Neuronal stem cell (in vitro differentiated cells): ENCODE results near the gene SLC16A3.
A peak's percentile ranks its signal among the peaks of the same experiment; 100 is the strongest.

Source experiments
- DNase-seq: peaks from one replicate; pipeline ENCODE4 v3.0.0-alpha.2; 2013; ENCODE audit warnings: low spot score
- H2AFZ ChIP-seq: one replicate; pipeline ENCODE4 v1.6.1; 2013; ENCODE audit warnings: mild to moderate bottlenecking, low read length, inconsistent platforms
- H2AK5ac ChIP-seq: 2 replicates; pipeline ENCODE4 v1.6.1; 2013; ENCODE audit warnings: low read depth, mild to moderate bottlenecking, inconsistent platforms, low read length, moderate library complexity, mixed read lengths
- H2BK120ac ChIP-seq: 2 replicates; pipeline ENCODE4 v1.6.1; 2013; ENCODE audit warnings: low read depth, mild to moderate bottlenecking, inconsistent platforms, low read length, moderate library complexity, mixed read lengths
- H2BK12ac ChIP-seq: one replicate; pipeline ENCODE4 v1.6.1; 2013; ENCODE audit warnings: low read length, inconsistent platforms
- H2BK15ac ChIP-seq: 2 replicates; pipeline ENCODE4 v1.6.1; 2013; ENCODE audit warnings: mild to moderate bottlenecking, low read length, inconsistent platforms, mixed read lengths
- H2BK5ac ChIP-seq: one replicate; pipeline ENCODE4 v1.6.1; 2013; ENCODE audit warnings: inconsistent platforms, mild to moderate bottlenecking, low read length, moderate library complexity
- H3K14ac ChIP-seq: one replicate; pipeline ENCODE4 v1.6.1; 2013; ENCODE audit warnings: low read length, inconsistent platforms
- H3K18ac ChIP-seq: 2 replicates; pipeline ENCODE4 v1.6.1; 2013; ENCODE audit warnings: low read length, inconsistent platforms
- H3K23ac ChIP-seq: 2 replicates; pipeline ENCODE4 v1.6.1; 2013; ENCODE audit warnings: low read depth, mild to moderate bottlenecking, mixed read lengths, low read length, inconsistent platforms; ENCODE audit not compliant: poor library complexity
- H3K27ac ChIP-seq: replicated peaks from 3 replicates; pipeline ENCODE4 v1.5.1; 2013; ENCODE audit warnings: low read length, inconsistent platforms
- H3K27me3 ChIP-seq, 3 experiments: 2 replicates each; pipeline ENCODE4 v1.6.1; 2013; ENCODE audit warnings: low read length in 3 of 3, mild to moderate bottlenecking in 2 of 3, inconsistent platforms in 1 of 3, low read depth in 1 of 3, mixed read lengths in 1 of 3, moderate library complexity in 1 of 3; ENCODE audit not compliant: control insufficient read depth in 3 of 3, insufficient read depth in 3 of 3
- H3K36me3 ChIP-seq, 2 donors: replicated peaks in 1 of 2; 2 replicates each; pipeline ENCODE4 v1.6.1; 2013; ENCODE audit warnings: low read length in 2 of 2; ENCODE audit not compliant: control insufficient read depth in 2 of 2, insufficient read depth in 2 of 2
- H3K4ac ChIP-seq: 2 replicates; pipeline ENCODE4 v1.6.1; 2013; ENCODE audit warnings: inconsistent platforms, mild to moderate bottlenecking, low read length, moderate library complexity
- H3K4me1 ChIP-seq, 2 donors: 1 replicate in 1 of 2; 2 replicates in 1 of 2; pipeline ENCODE4 v1.6.1; 2013; ENCODE audit warnings: low read length in 2 of 2, low read depth in 1 of 2; ENCODE audit not compliant: control insufficient read depth in 2 of 2, insufficient read depth in 1 of 2
- H3K4me2 ChIP-seq: one replicate; pipeline ENCODE4 v1.6.1; 2013; ENCODE audit warnings: mild to moderate bottlenecking, low read length, inconsistent platforms; ENCODE audit not compliant: insufficient read depth, poor library complexity, severe bottlenecking
- H3K4me3 ChIP-seq, 2 donors: 2 replicates each; pipeline ENCODE4 v1.5.1; 2013; ENCODE audit warnings: low read length in 2 of 2, mild to moderate bottlenecking in 2 of 2, inconsistent platforms in 1 of 2, moderate library complexity in 1 of 2
- H3K79me1 ChIP-seq: one replicate; pipeline ENCODE4 v1.6.1; 2013; ENCODE audit warnings: low read depth, mild to moderate bottlenecking, inconsistent platforms, low read length, moderate library complexity
- H3K9ac ChIP-seq: one replicate; pipeline ENCODE4 v1.6.1; 2013; ENCODE audit warnings: mild to moderate bottlenecking, low read depth, low read length, inconsistent platforms; ENCODE audit not compliant: poor library complexity
- H3K9me3 ChIP-seq, 2 donors: replicated peaks in 1 of 2; 2 replicates each; pipeline versions ENCODE3 to v1.6.1; 2013; ENCODE audit warnings: low read length in 2 of 2, mild to moderate bottlenecking in 2 of 2, inconsistent platforms in 1 of 2, low read depth in 1 of 2, mixed read lengths in 1 of 2, moderate library complexity in 1 of 2; ENCODE audit not compliant: control insufficient read depth in 2 of 2, insufficient read depth in 1 of 2
- H4K8ac ChIP-seq: one replicate; pipeline ENCODE4 v1.6.1; 2013; ENCODE audit warnings: low read depth, mild to moderate bottlenecking, inconsistent platforms, low read length, moderate library complexity
- H4K91ac ChIP-seq: one replicate; pipeline ENCODE4 v1.6.1; 2013; ENCODE audit warnings: low read length, low read depth, mild to moderate bottlenecking, inconsistent platforms; ENCODE audit not compliant: poor library complexity
- WGBS, 2 donors: extraction: QIAGEN DNeasy Blood & Tissue Kit; methylation state at CpG; one replicate each; pipeline ENCODE4 v1.1.7; 2013; ENCODE audit warnings: missing lambda C conversion rate in 2 of 2, mixed read lengths in 1 of 2; ENCODE audit not compliant: insufficient read length in 2 of 2, insufficient replicate concordance in 1 of 2; ENCODE audit errors: extremely low coverage in 2 of 2; 5-methylcytosine and 5-hydroxymethylcytosine counted together

Gene SLC16A3

DNA sequence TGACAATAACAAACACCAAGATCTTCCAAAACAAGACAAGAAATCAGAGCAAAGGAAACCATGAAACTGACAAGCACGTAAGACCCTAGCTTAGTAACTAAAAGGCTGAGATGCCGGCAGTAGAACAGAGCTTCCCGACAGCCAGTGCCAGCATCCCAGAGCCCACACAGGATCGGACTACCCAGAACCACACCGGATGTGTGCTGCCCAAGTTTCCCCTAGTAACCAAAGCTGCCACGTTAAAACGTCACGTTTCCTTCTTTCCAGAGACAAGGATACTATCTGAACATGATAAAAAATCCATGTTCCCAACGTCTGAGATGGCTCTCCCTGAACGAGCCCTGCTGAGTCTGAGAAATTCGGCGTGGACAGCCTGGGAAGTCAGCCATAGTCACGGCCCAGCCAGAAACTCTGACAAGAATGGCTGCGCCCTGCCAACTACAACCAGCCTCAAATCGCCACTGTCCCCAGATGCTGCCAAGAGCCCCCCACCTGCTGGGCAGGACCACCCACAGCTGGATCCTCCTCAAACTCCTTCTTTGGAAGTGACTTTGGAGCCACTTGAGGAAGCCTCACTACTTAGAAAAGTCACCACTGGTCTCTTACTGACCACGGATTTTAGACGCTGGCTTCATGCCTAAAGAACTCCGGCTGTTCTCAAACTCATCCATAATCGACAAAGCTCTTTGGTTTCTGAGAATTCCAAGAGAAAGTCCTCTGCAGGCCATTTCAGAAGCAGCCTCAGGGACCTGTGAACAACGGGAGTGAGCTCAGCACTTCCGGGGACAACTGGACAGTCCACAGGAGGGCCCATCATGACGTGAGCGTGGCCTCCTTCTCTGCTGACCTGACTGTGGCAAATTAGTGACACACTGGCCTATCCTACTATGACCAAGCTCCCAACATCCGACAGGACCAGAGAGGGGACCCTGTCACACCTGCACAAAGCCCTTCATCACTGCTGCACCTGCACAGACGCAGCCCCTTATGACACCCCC, 32.9 kb upstream of the SLC16A3 start:
- Histone ChIP-seq H4K91ac (no peak overlapping the region), H3K79me1 (no peaks in the 10 kb centered on the region), H4K8ac (no peak overlapping the region), H2BK5ac (no peak overlapping the region), H3K18ac (no peak overlapping the region), H2BK120ac (no peak overlapping the region), H3K27ac (no peak overlapping the region), H3K4ac (no peak overlapping the region), H3K23ac (no peak overlapping the region), H2BK12ac (no peak overlapping the region), H3K9ac (no peak overlapping the region), H2AK5ac (no peak overlapping the region), H3K4me3 (no peak overlapping the region), H3K14ac (no peak overlapping the region), H3K36me3 (peaks cover 40 to 82% of the 10 kb centered on the region in 2 donors), H3K4me1 (no peaks in the 10 kb centered on the region), H2BK15ac (no peak overlapping the region), H3K27me3 (no peaks in the 10 kb centered on the region), H2AFZ (no peak overlapping the region), H3K4me2 (no peak overlapping the region), H3K9me3 (peaks cover 0 to 6% of the 10 kb centered on the region in 2 donors)
- no CpG with 5 or more reads among the region's 25 CpGs for WGBS, 2 donors
- no peak for DNase-seq

DNA sequence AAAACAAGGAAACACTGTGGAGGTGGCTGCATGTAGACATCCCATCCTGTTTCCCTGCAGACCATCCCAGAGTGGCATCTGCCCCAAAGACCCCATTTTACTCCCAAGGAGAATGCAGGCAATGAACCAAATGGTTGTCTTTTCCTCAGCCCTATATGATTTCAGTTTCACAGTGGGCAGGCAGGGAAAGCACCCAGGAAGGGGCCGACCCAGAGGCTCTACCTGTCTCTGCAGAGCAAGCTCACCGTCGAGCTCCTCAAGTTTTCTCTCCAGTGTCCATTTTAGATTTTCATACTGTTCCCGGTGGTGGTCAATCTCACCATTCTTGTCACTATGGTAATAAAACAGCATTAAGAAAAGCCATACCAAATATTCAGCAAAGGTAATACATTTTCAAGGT, 30.8 kb upstream of the SLC16A3 start:
- no peak overlapping the region for H3K9ac ChIP-seq
- WGBS, 2 donors: no CpG with 5 or more reads among the region's 4 CpGs
- peaks cover 2% of the 10 kb centered on the region for H3K79me1 ChIP-seq
- H3K4ac ChIP-seq: no peak overlapping the region
- no peak overlapping the region for H3K14ac ChIP-seq
- H3K9me3 ChIP-seq: peaks cover 0 to 6% of the 10 kb centered on the region in 2 donors
- no peaks in the 10 kb centered on the region for H3K4me1 ChIP-seq
- H3K18ac ChIP-seq: no peak overlapping the region
- DNase-seq: no peak
- no peak overlapping the region for H2BK5ac ChIP-seq
- H3K4me2 ChIP-seq: no peak overlapping the region
- no peak overlapping the region for H2AK5ac ChIP-seq
- H2BK12ac ChIP-seq: no peak overlapping the region
- H4K8ac ChIP-seq: no peak overlapping the region
- H3K36me3 ChIP-seq: peaks cover 34 to 71% of the 10 kb centered on the region in 2 donors
- no peak overlapping the region for H2AFZ ChIP-seq
- no peak overlapping the region for H2BK120ac ChIP-seq
- no peak overlapping the region for H3K4me3 ChIP-seq
- H3K27me3 ChIP-seq: no peaks in the 10 kb centered on the region
- H2BK15ac ChIP-seq: no peak overlapping the region
- H3K23ac ChIP-seq: no peak overlapping the region
- H3K27ac ChIP-seq: no peak overlapping the region
- H4K91ac ChIP-seq: no peak overlapping the region

DNA sequence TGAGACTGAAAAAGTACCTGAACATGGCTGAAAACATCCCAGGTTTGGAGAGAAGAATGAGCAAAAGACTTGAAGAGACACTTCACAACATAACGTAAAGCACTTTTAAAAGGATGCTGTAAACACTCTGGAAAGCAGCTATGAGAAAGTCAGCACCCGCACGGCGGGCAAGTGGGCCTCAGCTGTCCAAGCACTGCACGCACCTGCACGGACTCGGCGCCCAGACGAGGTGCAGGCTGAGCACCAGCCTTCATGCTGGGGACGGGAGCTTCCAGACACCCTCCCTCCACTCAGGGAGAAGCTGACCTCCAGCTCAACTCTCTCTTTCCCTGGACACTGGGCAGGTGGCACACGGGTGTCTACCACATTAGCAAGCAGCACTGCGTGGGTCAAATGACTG, 29.3 kb upstream of the SLC16A3 start:
- no peak overlapping the region for H2BK12ac ChIP-seq
- no peak overlapping the region for H4K91ac ChIP-seq
- no peak overlapping the region for H3K4me3 ChIP-seq
- peaks cover 7% of the 10 kb centered on the region for H3K79me1 ChIP-seq
- no peak overlapping the region for H3K14ac ChIP-seq
- H4K8ac ChIP-seq: no peak overlapping the region
- no peaks in the 10 kb centered on the region for H3K27me3 ChIP-seq
- H3K4me2 ChIP-seq: no peak overlapping the region
- H3K27ac ChIP-seq: no peak overlapping the region
- H2BK120ac ChIP-seq: no peak overlapping the region
- H3K9me3 ChIP-seq: peaks cover 0 to 6% of the 10 kb centered on the region in 2 donors
- H2AK5ac ChIP-seq: no peak overlapping the region
- no peak overlapping the region for H2AFZ ChIP-seq
- no peak overlapping the region for H3K9ac ChIP-seq
- DNase-seq: no peak
- H3K4ac ChIP-seq: no peak overlapping the region
- H3K36me3 ChIP-seq: peaks cover 31 to 60% of the 10 kb centered on the region in 2 donors
- no peak overlapping the region for H2BK5ac ChIP-seq
- no CpG with 5 or more reads among the region's 12 CpGs for WGBS, 2 donors
- H3K23ac ChIP-seq: no peak overlapping the region
- H3K4me1 ChIP-seq: no peaks in the 10 kb centered on the region
- no peak overlapping the region for H3K18ac ChIP-seq
- no peak overlapping the region for H2BK15ac ChIP-seq

DNA sequence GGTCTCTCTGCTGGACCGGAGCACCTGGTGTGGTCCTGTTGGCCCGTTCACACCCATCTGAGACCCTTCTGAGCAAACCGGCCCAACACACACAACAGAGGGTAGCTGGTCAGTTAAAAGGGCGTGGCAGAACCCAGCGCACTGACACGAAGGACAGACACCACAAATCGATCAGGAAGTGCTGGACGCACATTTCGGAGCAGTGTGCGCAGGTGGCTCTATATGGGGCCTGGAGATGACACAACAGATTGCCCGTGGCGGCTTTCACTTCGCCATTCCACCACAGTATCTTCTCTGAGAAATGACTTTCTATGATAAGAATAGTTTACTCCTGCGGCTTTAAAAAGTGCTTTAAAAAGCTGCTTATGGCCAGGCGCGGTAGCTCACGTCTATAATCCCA, 28.7 kb upstream of the SLC16A3 start:
- Histone ChIP-seq H3K9ac (no peak overlapping the region), H3K14ac (no peak overlapping the region), H3K18ac (no peak overlapping the region), H3K79me1 (peaks cover 7% of the 10 kb centered on the region), H3K9me3 (peaks cover 0 to 4% of the 10 kb centered on the region in 2 donors), H3K36me3 (peaks cover 26 to 54% of the 10 kb centered on the region in 2 donors), H2BK120ac (no peak overlapping the region), H3K4me1 (no peaks in the 10 kb centered on the region), H3K4me2 (no peak overlapping the region), H2BK12ac (no peak overlapping the region), H4K91ac (no peak overlapping the region), H2BK15ac (no peak overlapping the region), H3K4ac (no peak overlapping the region), H3K27me3 (no peaks in the 10 kb centered on the region), H3K27ac (no peak overlapping the region), H3K4me3 (no peak overlapping the region), H2AFZ (no peak overlapping the region), H4K8ac (no peak overlapping the region), H3K23ac (peak overlapping the region; percentile 92), H2BK5ac (peak overlapping the region; percentile 35), H2AK5ac (no peak overlapping the region)
- no peak for DNase-seq
- WGBS, 2 donors: no CpG with 5 or more reads among the region's 17 CpGs
